Coronary artery (tissue), 2 donors: ENCODE data around the gene ERMP1.
"Not testable (repeated sequence)": the region's sequence is repeated elsewhere in the genome, so short reads cannot be mapped to it uniquely, and the experiment has no call there.

ENCODE experiments used
- DNase-seq: peaks from one replicate; pipeline ENCODE4 v3.0.0-alpha.2; 2017; ENCODE audit warnings: low spot score
- H3K27ac ChIP-seq, 2 donors: fragments of 200-600 bp; sonication (generic); one replicate each; pipeline ENCODE4 v1.5.1; 2016 to 2019
- H3K4me3 ChIP-seq: fragments of 200-600 bp; sonication (generic); 2 replicates; pipeline ENCODE4 v1.5.1; 2016; ENCODE audit warnings: mild to moderate bottlenecking, moderate library complexity
- TF ChIP-seq, protein P1 (sequence below): fragments of 200-600 bp; sonication (generic); IDR thresholded peaks from one replicate; pipeline ENCODE4 v1.5.1; 2019; ENCODE audit warnings: antibody characterized with exemption

The ERMP1 gene, protein sequence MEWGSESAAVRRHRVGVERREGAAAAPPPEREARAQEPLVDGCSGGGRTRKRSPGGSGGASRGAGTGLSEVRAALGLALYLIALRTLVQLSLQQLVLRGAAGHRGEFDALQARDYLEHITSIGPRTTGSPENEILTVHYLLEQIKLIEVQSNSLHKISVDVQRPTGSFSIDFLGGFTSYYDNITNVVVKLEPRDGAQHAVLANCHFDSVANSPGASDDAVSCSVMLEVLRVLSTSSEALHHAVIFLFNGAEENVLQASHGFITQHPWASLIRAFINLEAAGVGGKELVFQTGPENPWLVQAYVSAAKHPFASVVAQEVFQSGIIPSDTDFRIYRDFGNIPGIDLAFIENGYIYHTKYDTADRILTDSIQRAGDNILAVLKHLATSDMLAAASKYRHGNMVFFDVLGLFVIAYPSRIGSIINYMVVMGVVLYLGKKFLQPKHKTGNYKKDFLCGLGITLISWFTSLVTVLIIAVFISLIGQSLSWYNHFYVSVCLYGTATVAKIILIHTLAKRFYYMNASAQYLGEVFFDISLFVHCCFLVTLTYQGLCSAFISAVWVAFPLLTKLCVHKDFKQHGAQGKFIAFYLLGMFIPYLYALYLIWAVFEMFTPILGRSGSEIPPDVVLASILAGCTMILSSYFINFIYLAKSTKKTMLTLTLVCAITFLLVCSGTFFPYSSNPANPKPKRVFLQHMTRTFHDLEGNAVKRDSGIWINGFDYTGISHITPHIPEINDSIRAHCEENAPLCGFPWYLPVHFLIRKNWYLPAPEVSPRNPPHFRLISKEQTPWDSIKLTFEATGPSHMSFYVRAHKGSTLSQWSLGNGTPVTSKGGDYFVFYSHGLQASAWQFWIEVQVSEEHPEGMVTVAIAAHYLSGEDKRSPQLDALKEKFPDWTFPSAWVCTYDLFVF

DNA sequence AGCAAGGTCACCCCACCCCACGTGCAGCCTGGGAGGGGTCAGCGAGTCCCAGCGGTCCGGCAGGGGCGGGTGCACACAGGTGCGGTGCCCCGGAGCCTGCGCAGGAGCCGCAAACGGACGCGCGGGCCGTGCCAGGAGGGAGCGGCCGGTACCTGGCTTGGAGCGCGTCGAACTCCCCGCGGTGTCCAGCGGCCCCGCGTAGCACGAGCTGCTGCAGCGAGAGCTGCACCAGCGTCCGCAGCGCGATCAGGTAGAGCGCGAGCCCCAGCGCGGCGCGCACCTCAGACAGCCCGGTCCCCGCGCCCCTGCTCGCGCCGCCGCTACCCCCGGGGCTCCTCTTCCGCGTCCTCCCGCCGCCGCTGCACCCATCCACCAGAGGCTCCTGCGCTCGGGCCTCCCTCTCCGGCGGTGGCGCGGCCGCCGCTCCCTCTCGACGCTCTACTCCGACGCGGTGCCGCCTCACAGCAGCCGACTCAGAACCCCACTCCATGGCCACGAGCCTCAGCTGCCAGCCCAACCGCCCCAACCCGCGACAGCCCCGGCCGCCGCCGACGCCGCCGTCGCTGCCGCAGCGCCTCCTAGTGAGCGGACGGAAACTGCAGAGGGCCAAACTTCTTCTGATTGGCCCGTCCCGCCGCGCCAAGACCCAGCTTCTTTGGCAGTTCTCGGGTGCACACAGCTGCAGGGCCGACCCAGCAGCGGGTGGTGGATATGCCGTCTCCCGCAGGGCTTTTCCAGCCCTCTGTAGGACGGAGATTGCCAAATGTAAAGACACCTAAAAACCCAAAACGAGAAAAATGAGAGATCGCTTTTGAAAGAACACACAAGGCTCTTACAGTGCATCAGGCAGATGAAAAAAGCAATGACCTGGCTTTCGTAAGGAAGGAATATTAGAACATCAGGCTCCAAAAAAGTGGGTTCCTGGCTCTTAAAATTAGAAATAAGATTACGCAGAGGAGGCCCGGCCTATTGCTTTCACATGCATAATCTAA, at the start of gene ERMP1:
Gene ERMP1, minus strand, starts transcription at position 580 of the 992 bp plus-strand sequence. Its CDS starts 90 bp downstream, at position 490.
- TF ChIP-seq, protein P1, sequence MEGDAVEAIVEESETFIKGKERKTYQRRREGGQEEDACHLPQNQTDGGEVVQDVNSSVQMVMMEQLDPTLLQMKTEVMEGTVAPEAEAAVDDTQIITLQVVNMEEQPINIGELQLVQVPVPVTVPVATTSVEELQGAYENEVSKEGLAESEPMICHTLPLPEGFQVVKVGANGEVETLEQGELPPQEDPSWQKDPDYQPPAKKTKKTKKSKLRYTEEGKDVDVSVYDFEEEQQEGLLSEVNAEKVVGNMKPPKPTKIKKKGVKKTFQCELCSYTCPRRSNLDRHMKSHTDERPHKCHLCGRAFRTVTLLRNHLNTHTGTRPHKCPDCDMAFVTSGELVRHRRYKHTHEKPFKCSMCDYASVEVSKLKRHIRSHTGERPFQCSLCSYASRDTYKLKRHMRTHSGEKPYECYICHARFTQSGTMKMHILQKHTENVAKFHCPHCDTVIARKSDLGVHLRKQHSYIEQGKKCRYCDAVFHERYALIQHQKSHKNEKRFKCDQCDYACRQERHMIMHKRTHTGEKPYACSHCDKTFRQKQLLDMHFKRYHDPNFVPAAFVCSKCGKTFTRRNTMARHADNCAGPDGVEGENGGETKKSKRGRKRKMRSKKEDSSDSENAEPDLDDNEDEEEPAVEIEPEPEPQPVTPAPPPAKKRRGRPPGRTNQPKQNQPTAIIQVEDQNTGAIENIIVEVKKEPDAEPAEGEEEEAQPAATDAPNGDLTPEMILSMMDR: peak; percentile 80
- Histone ChIP-seq H3K27ac (peak within 1 kb of the TSS; percentile 39 to 80), H3K4me3 (peak within 1 kb of the TSS; percentile 86)
- peak; percentile 90 for DNase-seq

DNA sequence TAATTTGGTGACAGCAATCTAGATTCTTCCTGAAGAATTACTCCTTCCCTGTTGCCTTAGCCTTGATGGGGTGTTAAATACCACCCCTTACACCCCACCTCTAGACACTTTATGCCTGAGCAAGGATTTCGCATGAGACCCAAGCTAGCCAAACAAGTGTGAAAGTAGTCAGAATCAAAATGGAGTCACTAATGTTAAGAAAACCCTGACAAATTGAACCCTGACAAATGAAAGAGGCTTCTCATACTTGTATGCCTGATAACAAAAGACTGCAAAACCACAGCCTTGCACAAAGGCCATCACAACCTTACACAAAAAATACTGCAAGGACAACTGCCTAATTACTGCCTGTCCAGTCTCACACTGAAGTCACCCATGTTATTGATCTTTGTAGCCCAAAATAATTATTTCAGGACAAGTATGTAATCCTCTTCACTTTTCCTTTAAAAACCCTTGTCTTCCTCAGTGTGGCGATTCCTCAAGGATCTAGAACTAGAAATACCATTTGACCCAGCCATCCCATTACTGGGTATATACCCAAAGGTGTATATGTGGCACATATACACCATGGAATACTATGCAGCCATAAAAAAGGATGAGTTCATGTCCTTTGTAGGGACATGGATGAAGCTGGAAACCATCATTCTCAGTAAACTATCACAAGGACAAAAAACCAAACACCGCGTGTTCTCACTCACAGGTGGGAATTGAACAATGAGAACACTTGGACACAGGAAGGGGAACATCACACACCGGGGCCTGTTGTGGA, 49.5 kb upstream of the ERMP1 start:
- DNase-seq, H3K27ac ChIP-seq, H3K4me3 ChIP-seq: not testable (repeated sequence)

DNA sequence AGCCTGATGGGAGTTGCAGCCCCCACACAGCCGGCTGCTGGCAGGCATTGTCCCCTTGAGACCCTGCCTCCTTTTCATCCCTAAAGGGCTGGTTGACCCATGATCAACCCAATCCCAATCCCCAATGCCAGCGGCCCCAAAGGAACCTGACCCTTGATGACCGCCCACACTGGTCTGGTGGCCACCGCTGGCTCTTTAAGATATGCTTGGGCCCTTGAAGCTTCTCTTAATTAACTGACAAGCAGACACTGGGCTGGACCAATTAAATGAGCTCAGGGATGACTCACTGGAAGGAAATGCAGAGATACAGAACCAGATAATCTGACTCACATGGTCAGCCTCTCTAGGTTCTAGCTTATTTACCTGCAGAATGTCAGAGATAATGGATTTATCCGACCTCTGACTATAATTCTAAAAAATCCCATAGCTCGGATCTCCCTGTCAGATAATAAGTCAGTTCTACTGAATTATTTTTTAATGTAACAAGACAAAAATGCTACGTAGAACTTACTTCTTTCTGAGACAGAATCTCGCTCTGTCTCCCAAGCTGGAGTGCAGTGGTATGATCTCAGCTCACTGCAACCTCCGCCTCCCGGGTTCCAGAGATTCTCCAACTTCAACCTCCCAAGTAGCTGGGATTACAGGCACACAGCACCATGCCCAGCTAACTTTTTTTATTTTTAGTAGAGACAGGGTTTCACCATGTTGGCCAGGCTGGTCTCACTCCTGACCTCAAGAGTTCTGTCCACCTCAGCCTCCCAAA, 46.7 kb upstream of the ERMP1 start:
- DNase-seq: no peak
- no peak overlapping the region for H3K27ac ChIP-seq
- TF ChIP-seq, protein P1: no peak
- H3K4me3 ChIP-seq: no peak overlapping the region

DNA sequence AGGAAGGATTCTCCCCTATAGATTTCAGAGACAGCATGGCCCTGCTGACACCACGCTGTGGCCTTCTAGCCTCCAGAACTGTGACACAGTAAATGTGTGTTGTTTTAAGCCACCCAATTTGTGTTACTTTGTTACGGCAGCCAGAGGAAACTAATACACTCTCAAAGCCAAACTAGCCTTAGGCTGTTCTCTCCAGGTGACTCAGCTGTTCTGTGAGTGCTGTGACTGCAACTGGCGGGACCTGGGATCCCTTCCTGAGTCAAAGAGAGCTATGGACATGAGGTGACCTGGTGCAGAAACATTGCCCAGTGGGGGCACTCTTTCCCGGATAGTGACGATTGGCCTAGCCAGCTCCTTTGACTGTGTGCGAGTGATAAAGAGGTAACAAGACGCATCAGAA, 43.8 kb upstream of the ERMP1 start:
- TF ChIP-seq, protein P1: no peak
- no peak for DNase-seq
- Histone ChIP-seq H3K4me3 (no peak overlapping the region), H3K27ac (no peak overlapping the region)

DNA sequence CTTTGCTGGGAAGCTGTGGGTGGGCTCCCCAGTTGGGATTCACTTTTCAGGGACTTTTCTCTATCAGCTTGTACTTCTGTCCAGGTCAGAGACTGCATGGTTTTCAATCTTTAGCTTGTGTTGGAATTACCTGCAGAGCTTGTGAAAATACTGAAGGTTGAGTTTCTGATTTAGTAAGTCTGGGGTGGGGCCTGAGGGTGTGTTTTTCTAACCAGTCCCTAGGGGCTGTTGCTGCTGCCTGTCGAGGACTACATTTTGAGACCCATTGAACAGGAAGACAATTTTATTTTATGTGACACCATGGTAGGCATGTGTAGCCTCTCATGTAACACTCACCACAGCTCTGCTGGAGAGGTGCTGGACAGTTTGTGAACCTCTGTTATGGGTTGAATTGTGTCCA, 43.1 kb upstream of the ERMP1 start:
- no peak for DNase-seq
- TF ChIP-seq, protein P1: no peak
- Histone ChIP-seq H3K4me3 (no peak overlapping the region), H3K27ac (no peak overlapping the region)

DNA sequence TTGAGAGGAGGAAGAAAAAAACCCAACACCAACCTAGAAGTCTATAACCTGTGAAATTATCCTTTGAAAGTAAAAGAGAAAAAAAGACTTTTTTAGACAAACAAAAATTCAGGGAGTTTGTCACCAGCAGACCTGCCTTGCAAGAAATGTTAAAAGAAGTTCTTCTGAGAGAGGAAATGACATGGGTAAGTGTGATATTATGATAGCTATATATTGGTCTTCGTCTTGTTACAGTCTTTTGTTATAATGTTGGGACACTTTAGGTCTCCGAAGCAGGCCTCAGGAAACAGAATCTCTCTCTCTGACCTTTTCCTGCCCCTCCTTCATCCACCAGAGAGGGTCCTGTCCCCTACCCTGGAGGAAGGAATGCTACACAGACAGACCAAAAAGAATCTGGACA, 41.1 kb upstream of the ERMP1 start:
- TF ChIP-seq, protein P1: no peak
- DNase-seq: no peak
- no peak overlapping the region for H3K4me3 ChIP-seq
- no peak overlapping the region for H3K27ac ChIP-seq
